Measurements from ENCODE around the gene CAMKMT.
A peak's percentile ranks its signal among the peaks of the same experiment; 100 is the strongest.

Gene CAMKMT

DNA sequence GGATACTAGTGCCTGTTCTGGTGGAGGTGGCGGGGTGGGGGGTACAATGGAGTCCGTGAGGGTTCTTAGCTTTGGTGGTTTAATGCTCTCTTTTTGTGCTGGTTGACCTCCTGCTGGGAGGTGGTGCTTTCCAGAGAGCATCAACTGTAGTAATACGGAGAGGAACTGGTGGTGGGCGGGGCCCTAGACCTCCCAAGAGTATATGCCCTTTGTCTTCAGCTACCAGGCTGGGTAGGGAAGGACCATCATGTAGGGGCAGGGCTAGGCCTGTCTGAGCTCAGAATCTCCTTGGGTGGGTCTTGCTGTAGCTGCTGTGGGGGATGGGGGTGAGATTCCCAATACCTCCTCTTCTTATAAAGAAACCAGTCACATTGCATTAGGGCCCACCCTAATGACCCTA is 27.1 kb downstream of the CAMKMT start:
- Histone ChIP-seq H3K27ac (ENCODE audit: poor library complexity, severe bottlenecking) (no peak overlapping the region), H3K27me3 (ENCODE audit: insufficient read depth, poor library complexity, severe bottlenecking) (no peaks in the 10 kb centered on the region), H3K36me3 (ENCODE audit: low read depth) (peaks cover 7% of the 10 kb centered on the region; the same call in 1 of the 2 replicates), H3K4me1 (ENCODE audit: insufficient read depth, poor library complexity, severe bottlenecking) (no peaks in the 10 kb centered on the region), H3K4me3 (ENCODE audit: severe bottlenecking) (no peak overlapping the region), H3K9me3 (ENCODE audit: severe bottlenecking) (no peaks in the 10 kb centered on the region)
- no peak for DNase-seq (ENCODE audit: low spot score)
- ATAC-seq (ENCODE audit: low read depth): no peak
- TF ChIP-seq CTCF (IDR thresholded peaks at IDR 0.05; ENCODE audit: poor library complexity, severe bottlenecking): no peak

- H3K36me3 ChIP-seq (ENCODE audit: low read depth): peaks cover 7% of the 10 kb centered on the region; the same call in 1 of the 2 replicates
- no peaks in the 10 kb centered on the region for H3K4me1 ChIP-seq (ENCODE audit: insufficient read depth, poor library complexity, severe bottlenecking)
- peak; percentile 56 for TF ChIP-seq CTCF (IDR thresholded peaks at IDR 0.05; ENCODE audit: poor library complexity, severe bottlenecking)
- H3K4me3 ChIP-seq (ENCODE audit: severe bottlenecking): no peak overlapping the region
- H3K27me3 ChIP-seq (ENCODE audit: insufficient read depth, poor library complexity, severe bottlenecking): no peaks in the 10 kb centered on the region
- no peak for ATAC-seq (ENCODE audit: low read depth)
- H3K9me3 ChIP-seq (ENCODE audit: severe bottlenecking): no peaks in the 10 kb centered on the region
- DNase-seq (ENCODE audit: low spot score): no peak
- no peak overlapping the region for H3K27ac ChIP-seq (ENCODE audit: poor library complexity, severe bottlenecking)
Measured at GRCh38 chr2:44389895-44390294, 28.1 kb downstream of the CAMKMT start.

DNA sequence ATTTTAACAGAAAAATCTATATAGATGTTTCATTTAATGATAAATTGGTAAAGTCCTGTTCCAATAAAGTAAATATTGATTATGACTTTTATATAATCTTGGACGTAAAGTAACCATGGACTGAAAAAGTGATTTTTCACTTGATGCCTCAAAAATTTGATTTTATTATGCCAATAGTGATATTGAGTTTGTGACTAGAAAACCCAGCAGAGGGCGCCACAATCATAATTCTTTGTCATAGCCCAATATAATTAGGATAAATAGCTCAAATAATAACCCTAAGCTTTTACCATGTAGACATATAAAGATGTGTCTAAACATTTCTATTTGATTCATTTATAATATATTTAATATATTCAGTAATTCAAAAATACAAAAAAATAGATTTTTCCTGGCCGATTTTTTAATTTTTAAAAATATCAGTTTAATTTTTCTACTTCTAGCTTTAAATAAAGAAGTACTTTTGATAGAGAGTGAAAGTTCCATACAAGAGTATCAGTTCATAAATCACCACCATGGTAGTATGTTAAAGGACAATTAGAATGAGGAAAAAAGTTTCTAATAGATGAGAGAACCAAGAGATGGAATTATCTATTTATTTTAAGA is 30.7 kb downstream of the CAMKMT start:
- no peak overlapping the region for H3K4me3 ChIP-seq (ENCODE audit: severe bottlenecking)
- no peak overlapping the region for H3K27ac ChIP-seq (ENCODE audit: poor library complexity, severe bottlenecking)
- TF ChIP-seq CTCF (IDR thresholded peaks at IDR 0.05; ENCODE audit: poor library complexity, severe bottlenecking): peak; percentile 84
- H3K27me3 ChIP-seq (ENCODE audit: insufficient read depth, poor library complexity, severe bottlenecking): no peaks in the 10 kb centered on the region
- no peaks in the 10 kb centered on the region for H3K9me3 ChIP-seq (ENCODE audit: severe bottlenecking)
- DNase-seq (ENCODE audit: low spot score): no peak
- no peaks in the 10 kb centered on the region for H3K4me1 ChIP-seq (ENCODE audit: insufficient read depth, poor library complexity, severe bottlenecking)
- ATAC-seq (ENCODE audit: low read depth): no peak
- peaks cover 7% of the 10 kb centered on the region; the same call in 1 of the 2 replicates for H3K36me3 ChIP-seq (ENCODE audit: low read depth)

- H3K4me1 ChIP-seq (ENCODE audit: insufficient read depth, poor library complexity, severe bottlenecking): no peaks in the 10 kb centered on the region
- no peak overlapping the region for H3K4me3 ChIP-seq (ENCODE audit: severe bottlenecking)
- H3K27me3 ChIP-seq (ENCODE audit: insufficient read depth, poor library complexity, severe bottlenecking): no peaks in the 10 kb centered on the region
- TF ChIP-seq CTCF (IDR thresholded peaks at IDR 0.05; ENCODE audit: poor library complexity, severe bottlenecking): no peak
- H3K36me3 ChIP-seq (ENCODE audit: low read depth): peaks cover under 1% of the 10 kb centered on the region
- no peaks in the 10 kb centered on the region for H3K9me3 ChIP-seq (ENCODE audit: severe bottlenecking)
- no peak for ATAC-seq (ENCODE audit: low read depth)
- DNase-seq (ENCODE audit: low spot score): no peak
- H3K27ac ChIP-seq (ENCODE audit: poor library complexity, severe bottlenecking): no peak overlapping the region
Measured at GRCh38 chr2:44397447-44398175, 35.9 kb downstream of the CAMKMT start.

All from RWPE2 (cell line).